ENCODE results near the gene ADGRE2.
"Not testable (repeated sequence)": the region's sequence is repeated elsewhere in the genome, so short reads cannot be mapped to it uniquely, and the experiment has no call there.

Gene ADGRE2

DNA sequence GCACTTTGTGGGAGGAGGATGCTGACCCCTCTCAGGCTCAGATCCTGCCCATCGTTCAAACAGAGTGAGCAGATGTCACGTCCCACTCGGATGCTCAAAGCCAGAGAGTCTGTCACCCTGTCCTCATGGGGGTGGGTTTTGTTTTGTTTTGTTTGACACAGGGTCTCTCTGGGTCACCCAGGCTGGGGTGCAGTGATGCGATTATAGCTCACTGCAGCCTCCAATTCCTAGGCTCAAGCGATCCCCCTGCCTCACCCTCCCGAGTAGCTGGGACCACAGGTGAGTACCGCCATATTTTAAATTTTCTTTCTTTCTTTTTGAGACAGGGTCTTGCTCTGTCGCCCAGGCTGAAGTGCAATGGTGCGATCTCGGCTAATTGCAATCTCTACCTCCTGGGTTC is 4.0 kb downstream of the ADGRE2 start:
- in situ Hi-C loops (cut with HindIII; ENCODE audit: low sequenced_read_pairs), result no loop called here
- TF ChIP-seq, protein P1, sequence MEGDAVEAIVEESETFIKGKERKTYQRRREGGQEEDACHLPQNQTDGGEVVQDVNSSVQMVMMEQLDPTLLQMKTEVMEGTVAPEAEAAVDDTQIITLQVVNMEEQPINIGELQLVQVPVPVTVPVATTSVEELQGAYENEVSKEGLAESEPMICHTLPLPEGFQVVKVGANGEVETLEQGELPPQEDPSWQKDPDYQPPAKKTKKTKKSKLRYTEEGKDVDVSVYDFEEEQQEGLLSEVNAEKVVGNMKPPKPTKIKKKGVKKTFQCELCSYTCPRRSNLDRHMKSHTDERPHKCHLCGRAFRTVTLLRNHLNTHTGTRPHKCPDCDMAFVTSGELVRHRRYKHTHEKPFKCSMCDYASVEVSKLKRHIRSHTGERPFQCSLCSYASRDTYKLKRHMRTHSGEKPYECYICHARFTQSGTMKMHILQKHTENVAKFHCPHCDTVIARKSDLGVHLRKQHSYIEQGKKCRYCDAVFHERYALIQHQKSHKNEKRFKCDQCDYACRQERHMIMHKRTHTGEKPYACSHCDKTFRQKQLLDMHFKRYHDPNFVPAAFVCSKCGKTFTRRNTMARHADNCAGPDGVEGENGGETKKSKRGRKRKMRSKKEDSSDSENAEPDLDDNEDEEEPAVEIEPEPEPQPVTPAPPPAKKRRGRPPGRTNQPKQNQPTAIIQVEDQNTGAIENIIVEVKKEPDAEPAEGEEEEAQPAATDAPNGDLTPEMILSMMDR (IDR thresholded peaks at IDR 0.05; ENCODE audit: low read depth, low read length, missing control alignments), result no peak
- DNase-seq (ENCODE audit: low read depth), result no peak

DNA sequence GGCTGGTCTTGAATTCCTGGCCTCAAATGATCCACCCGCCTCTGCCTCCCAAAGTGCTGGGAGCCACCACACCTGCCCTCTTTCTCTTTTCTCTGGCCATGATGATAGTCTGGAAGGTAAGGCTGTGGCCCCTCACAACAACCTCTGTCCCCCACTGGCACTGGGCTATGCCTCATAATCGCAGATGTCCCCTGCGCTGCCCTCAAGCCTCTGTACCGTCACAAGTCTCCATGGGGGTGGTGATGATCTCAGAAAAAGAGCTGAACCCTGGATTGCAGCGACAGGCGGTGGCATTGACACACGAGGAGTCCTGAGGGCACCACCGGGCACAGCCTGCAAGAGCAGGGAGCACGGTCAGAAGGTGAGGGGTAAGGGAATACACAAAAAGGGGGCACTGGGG is 4.6 kb downstream of the ADGRE2 start:
- H3K4me3 ChIP-seq (ENCODE audit: low read depth, low read length); DNase-seq (ENCODE audit: low read depth); in situ Hi-C loops (cut with HindIII; ENCODE audit: low sequenced_read_pairs): not testable (repeated sequence)

More for the DNA sequence above, 4.0 kb downstream of the ADGRE2 start:
- H3K4me3 ChIP-seq (ENCODE audit: low read depth, low read length), result no peak overlapping the region

DNA sequence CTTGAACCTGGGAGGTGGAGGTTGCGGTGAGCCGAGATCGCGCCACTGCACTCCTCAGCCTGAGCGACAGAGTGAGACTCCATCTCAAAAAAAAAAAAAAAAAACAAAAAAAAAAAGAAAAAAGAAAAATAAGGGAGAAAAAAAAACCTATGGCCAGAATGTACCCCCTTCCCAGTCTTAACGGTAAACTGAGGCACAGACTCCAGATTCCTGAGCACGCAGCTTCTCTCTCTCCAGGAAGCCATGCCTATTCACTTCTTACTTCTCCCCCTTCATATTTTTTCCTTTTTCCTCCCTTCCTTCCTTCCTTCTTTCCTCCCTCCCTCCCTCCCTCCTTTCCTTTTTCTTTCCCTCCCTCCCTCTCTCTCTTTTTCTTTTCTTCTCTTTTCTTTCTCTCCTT is 5.4 kb downstream of the ADGRE2 start:
- no peak for DNase-seq (ENCODE audit: low read depth)
- TF ChIP-seq, protein P1 (IDR thresholded peaks at IDR 0.05; ENCODE audit: low read depth, low read length, missing control alignments), result no peak
- in situ Hi-C loops (cut with HindIII; ENCODE audit: low sequenced_read_pairs), result no loop called here
- H3K4me3 ChIP-seq (ENCODE audit: low read depth, low read length), result no peak overlapping the region

DNA sequence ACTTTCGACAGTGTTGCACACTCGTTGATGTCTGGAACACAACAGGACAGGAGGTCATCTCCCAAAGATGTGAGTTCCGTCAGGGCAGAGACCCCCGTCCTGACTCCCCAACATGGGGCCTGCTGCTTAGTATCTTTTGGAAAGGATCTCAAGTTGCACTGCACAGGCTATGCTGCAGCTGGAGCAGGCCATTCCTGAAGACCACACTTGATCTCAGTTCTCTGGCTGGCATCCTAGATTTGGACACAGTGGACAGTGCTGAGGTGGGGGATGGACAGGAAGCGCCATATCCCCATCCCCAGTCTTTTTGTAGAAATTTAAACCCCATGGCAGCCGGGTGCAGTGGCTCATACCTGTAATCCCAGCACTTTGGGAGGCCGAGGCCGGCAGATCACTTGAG is 5.9 kb downstream of the ADGRE2 start:
- TF ChIP-seq, protein P1 (IDR thresholded peaks at IDR 0.05; ENCODE audit: low read depth, low read length, missing control alignments), result no peak
- no peak for DNase-seq (ENCODE audit: low read depth)
- no peak overlapping the region for H3K4me3 ChIP-seq (ENCODE audit: low read depth, low read length)
- in situ Hi-C loops (cut with HindIII; ENCODE audit: low sequenced_read_pairs), result no loop called here

DNA sequence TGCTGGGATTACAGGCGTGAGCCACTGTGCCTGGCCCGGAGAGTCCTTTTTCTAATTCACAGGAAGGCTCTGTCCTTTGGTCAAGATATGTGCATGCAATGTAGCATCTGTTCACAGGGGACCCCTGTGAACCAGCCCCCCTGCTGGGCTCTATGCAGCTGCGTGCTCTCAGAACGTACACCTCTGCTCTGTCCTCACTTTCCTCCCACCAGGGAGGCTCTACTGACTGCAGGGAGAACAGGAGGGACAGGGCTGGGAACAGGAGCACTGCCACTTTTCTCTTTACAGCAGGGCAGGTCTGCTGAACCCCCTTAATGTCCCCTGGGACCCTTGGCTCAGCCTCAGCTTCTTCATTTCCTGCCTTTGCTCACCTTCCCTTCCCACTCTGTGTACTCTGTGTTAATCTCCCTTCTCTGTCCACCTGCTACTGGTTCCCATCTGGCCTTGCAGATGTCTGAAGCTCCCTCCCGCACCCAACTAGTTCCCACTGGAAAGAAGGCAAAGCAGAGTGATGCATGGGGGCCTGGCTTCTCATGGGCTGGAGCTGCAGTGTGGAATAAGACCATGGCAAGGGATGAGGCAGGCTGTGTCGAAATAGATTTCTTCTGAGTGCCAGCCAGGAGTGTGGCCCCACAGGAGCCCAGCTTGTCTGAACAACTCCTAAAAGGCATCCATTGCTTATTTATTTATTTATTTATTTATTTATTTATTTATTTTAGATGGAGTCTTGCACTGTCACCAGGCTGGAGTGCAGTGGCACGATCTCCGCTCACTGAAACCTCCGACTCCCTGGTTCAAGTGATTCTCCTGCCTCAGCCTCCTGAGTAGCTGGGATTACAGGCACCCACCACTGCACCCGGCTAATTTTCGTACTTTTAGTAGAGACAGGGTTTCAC is 7.2 kb downstream of the ADGRE2 start:
- no peak for DNase-seq (ENCODE audit: low read depth)
- in situ Hi-C loops (cut with HindIII; ENCODE audit: low sequenced_read_pairs), result no loop called here
- TF ChIP-seq, protein P1 (IDR thresholded peaks at IDR 0.05; ENCODE audit: low read depth, low read length, missing control alignments), result no peak
- H3K4me3 ChIP-seq (ENCODE audit: low read depth, low read length), result no peak overlapping the region

DNA sequence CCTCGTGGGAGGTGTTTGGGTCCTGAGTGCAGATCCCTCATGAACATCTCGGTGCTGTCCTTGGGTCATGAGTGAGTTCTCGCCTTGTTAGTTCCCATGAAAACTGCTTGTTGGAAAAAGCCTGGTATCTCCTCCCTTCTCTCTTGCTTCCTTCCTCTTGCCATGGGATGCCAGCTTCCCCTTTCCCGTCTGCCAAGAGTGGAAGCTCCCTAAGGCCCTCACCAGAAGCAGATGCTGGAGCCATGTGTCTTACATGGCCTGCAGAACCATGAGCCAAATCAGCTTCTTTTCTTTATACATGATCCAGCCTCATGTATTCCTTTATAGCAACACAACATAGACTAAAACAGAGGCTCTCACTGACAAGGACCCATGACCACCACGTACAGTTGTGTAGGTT is 8.2 kb downstream of the ADGRE2 start:
- DNase-seq (ENCODE audit: low read depth), result no peak
- TF ChIP-seq, protein P1 (IDR thresholded peaks at IDR 0.05; ENCODE audit: low read depth, low read length, missing control alignments), result no peak
- in situ Hi-C loops (cut with HindIII; ENCODE audit: low sequenced_read_pairs), result no loop called here
- H3K4me3 ChIP-seq (ENCODE audit: low read depth, low read length), result no peak overlapping the region

DNA sequence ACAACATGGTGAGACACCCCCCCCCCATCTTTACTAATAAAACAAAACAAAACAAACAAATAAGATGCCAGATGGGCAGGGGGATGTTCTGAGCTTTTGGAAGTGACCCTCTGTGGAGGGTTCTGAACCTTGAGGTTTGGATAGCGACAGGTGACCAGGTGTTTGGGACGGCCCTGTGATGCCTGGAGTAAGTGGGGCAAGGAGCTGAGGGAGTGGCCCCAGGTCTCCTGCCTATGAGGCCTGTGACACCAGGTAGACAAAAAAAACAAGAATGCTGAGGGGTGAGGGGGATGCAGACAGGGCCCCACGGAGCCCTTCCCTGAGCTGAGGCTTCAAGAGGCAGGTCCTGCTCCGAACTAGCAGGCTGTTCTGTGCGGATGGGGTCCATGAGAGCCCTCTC is 9.2 kb downstream of the ADGRE2 start:
- no peak for DNase-seq (ENCODE audit: low read depth)
- no peak overlapping the region for H3K4me3 ChIP-seq (ENCODE audit: low read depth, low read length)
- in situ Hi-C loops (cut with HindIII; ENCODE audit: low sequenced_read_pairs), result no loop called here
- TF ChIP-seq, protein P1 (IDR thresholded peaks at IDR 0.05; ENCODE audit: low read depth, low read length, missing control alignments), result no peak

Data from astrocyte of the cerebellum (primary cell).